Naive thymus-derived CD8-positive, alpha-beta T cell (primary cell): ENCODE results near the gene ATL2. TPM values are rescaled to one million over a fixed set of nuclear protein-coding genes. Genes with fewer than 3 reads are reported as not detected.
A peak's percentile ranks its signal among the peaks of the same experiment; 100 is the strongest.
"Not testable (repeated sequence)": the region's sequence is repeated elsewhere in the genome, so short reads cannot be mapped to it uniquely, and the experiment has no call there.

Source experiments
- ATAC-seq, 2 donors: fragments of 150-1000 bp; cut with Tn5 transposase in 1 of 2; sonication (Bioruptor Pico), chemical (Tn5 transposase) in 1 of 2; 1 replicate in 1 of 2; 2 replicates in 1 of 2; pipeline ENCODE4 v1.10.0; 2021; ENCODE audit warnings: mild to moderate bottlenecking in 2 of 2, moderate library complexity in 2 of 2
- POLR2A ChIA-PET: fragments of 350-600 bp; sonication (Branson Sonifier 250); formaldehyde crosslinking; loops from one replicate; lab custom pipeline; 2021; ENCODE audit warnings: antibody characterized with exemption; lab: Charles Lee
- DNase-seq, 10 donors: peaks; one replicate each; pipeline versions ENCODE4 v3.0.0 to v3.0.0-alpha.2; 2020 to 2022
- H3K27ac Mint-ChIP-seq, 10 donors: one replicate each; pipeline ENCODE4 v1.8.0; 2020 to 2022; ENCODE audit warnings: mild to moderate bottlenecking in 10 of 10, mixed read lengths in 10 of 10, moderate library complexity in 4 of 10, inconsistent platforms in 1 of 10
- H3K27me3 Mint-ChIP-seq, 5 donors: one replicate each; pipeline ENCODE4 v1.8.0; 2021 to 2022; ENCODE audit warnings: mixed read lengths in 5 of 5
- H3K36me3 Mint-ChIP-seq, 3 donors: one replicate each; pipeline ENCODE4 v1.8.0; 2020 to 2022; ENCODE audit warnings: mixed read lengths in 3 of 3, mild to moderate bottlenecking in 2 of 3, inconsistent platforms in 1 of 3
- H3K4me1 Mint-ChIP-seq, 4 donors: one replicate each; pipeline ENCODE4 v1.8.0; 2021 to 2022; ENCODE audit warnings: mixed read lengths in 4 of 4
- H3K4me3 Mint-ChIP-seq, 10 donors: one replicate each; pipeline ENCODE4 v1.8.0; 2020 to 2022; ENCODE audit warnings: mild to moderate bottlenecking in 10 of 10, mixed read lengths in 10 of 10, moderate library complexity in 6 of 10, inconsistent platforms in 1 of 10
- H3K9me3 Mint-ChIP-seq, 9 donors: one replicate each; pipeline ENCODE4 v1.8.0; 2020 to 2022; ENCODE audit warnings: mixed read lengths in 9 of 9, mild to moderate bottlenecking in 3 of 9, inconsistent platforms in 1 of 9, moderate library complexity in 1 of 9
- polyA plus RNA-seq, 3 donors: library from polyadenylated mRNA; unstranded; fragments of 300-500 nt; fragmentation: Illumina TruSeq; gene quantifications; one replicate each; pipeline ENCODE4 v1.2.3, GENCODE V29; 2021
- total RNA-seq, 8 experiments: library from RNA in 2 of 8; stranded (reverse) in 2 of 8; gene quantifications; one replicate each; pipeline ENCODE4 v1.2.3 and lab custom pipeline; 2021 to 2026

ATL2 gene
- total and polyA plus RNA-seq, 5 experiments from 2014 or later: 10.6 to 71.8 (median 24.2) TPM

- ATAC-seq: no peak
- H3K27me3 Mint-ChIP-seq: peaks cover 0 to 3% (median 0%) of the 10 kb centered on the region in 5 donors
- H3K9me3 Mint-ChIP-seq: no peaks in the 10 kb centered on the region
- POLR2A ChIA-PET: interaction anchor here (0.5 to 3.1 kb wide), 2 partner anchors 10 to 56 kb away, joined by 3 to 30 read pairs; partner anchors contain the start of gene ATL2
- peaks cover 9 to 23% (median 19%) of the 10 kb centered on the region in 4 donors for H3K4me1 Mint-ChIP-seq
- H3K27ac Mint-ChIP-seq: peak overlapping the region in 4 of 10 donors; percentile 25 to 88 (median 59)
- DNase-seq: no peak
- no peaks in the 10 kb centered on the region for H3K36me3 Mint-ChIP-seq
- peak overlapping the region in 1 of 10 donors; percentile 8 for H3K4me3 Mint-ChIP-seq
Measured at GRCh38 chr2:38386377-38386776, 9.3 kb upstream of the ATL2 start.

GRCh38 chr2:38384338-38384737 lies 7.3 kb upstream of the ATL2 start:
- no peak for DNase-seq
- ATAC-seq: no peak
- H3K4me1 Mint-ChIP-seq: peaks cover 16 to 35% (median 32%) of the 10 kb centered on the region in 4 donors
- no peaks in the 10 kb centered on the region for H3K9me3 Mint-ChIP-seq
- H3K4me3 Mint-ChIP-seq: no peak overlapping the region
- no peaks in the 10 kb centered on the region for H3K36me3 Mint-ChIP-seq
- H3K27ac Mint-ChIP-seq: peak overlapping the region in 2 of 10 donors; percentile 33 to 49
- H3K27me3 Mint-ChIP-seq: no peaks in the 10 kb centered on the region
- POLR2A ChIA-PET: no interaction called here

- H3K27ac Mint-ChIP-seq, H3K36me3 Mint-ChIP-seq, ATAC-seq, H3K9me3 Mint-ChIP-seq, H3K27me3 Mint-ChIP-seq, H3K4me3 Mint-ChIP-seq, POLR2A ChIA-PET, DNase-seq: not testable (repeated sequence)
- H3K4me1 Mint-ChIP-seq: peaks cover 14 to 33% (median 31%) of the 10 kb centered on the region in 4 donors
Measured at GRCh38 chr2:38383741-38384140, 6.7 kb upstream of the ATL2 start.

GRCh38 chr2:38381381-38382143 lies 4.5 kb upstream of the ATL2 start:
- Mint-ChIP-seq H3K4me1 (peaks cover 19 to 33% (median 30%) of the 10 kb centered on the region in 4 donors), H3K27me3 (no peaks in the 10 kb centered on the region), H3K9me3 (no peaks in the 10 kb centered on the region), H3K36me3 (no peaks in the 10 kb centered on the region), H3K27ac (peak overlapping the region in 4 of 10 donors; percentile 43 to 75 (median 58)), H3K4me3 (no peak overlapping the region)
- POLR2A ChIA-PET: interaction anchor here (0.6 kb wide), 1 partner anchor 776 kb away, joined by 3 read pairs; no protein-coding TSS in a partner anchor
- DNase-seq (no peak), ATAC-seq (no peak)

- H3K27ac Mint-ChIP-seq: peak overlapping the region; percentile 69 to 96 (median 83)
- ATAC-seq: peak; percentile 32 to 53
- peak overlapping the region; percentile 33 to 81 (median 66) for H3K4me3 Mint-ChIP-seq
- no peaks in the 10 kb centered on the region for H3K27me3 Mint-ChIP-seq
- H3K4me1 Mint-ChIP-seq: peaks cover 23 to 40% (median 37%) of the 10 kb centered on the region in 4 donors
- no peaks in the 10 kb centered on the region for H3K9me3 Mint-ChIP-seq
- POLR2A ChIA-PET: interaction anchor here (0.6 kb wide), 1 partner anchor 775 kb away, joined by 3 read pairs; no protein-coding TSS in a partner anchor
- no peaks in the 10 kb centered on the region for H3K36me3 Mint-ChIP-seq
- peak in 7 of 10 donors; percentile 7 to 76 (median 55) for DNase-seq
Measured at GRCh38 chr2:38380397-38381130, 3.5 kb upstream of the ATL2 start.

GRCh38 chr2:38376346-38377049 lies 575 bp downstream of the ATL2 start:
- DNase-seq (peak; percentile 24 to 68 (median 58)), ATAC-seq (peak; percentile 44 to 59)
- POLR2A ChIA-PET: interaction anchor here (1.1 to 3.6 kb wide), 7 partner anchors 10 to 1410 kb away, joined by 3 to 30 read pairs (median 6); partner anchors contain the start of genes SRSF7 and STRN
- H3K4me1 Mint-ChIP-seq: peaks cover 36 to 76% (median 71%) of the 10 kb centered on the region in 4 donors
- no peaks in the 10 kb centered on the region for H3K27me3 Mint-ChIP-seq
- peak overlapping the region; percentile 87 to 98 (median 96) for H3K27ac Mint-ChIP-seq
- peak overlapping the region; percentile 87 to 99 (median 97) for H3K4me3 Mint-ChIP-seq
- H3K9me3 Mint-ChIP-seq: no peaks in the 10 kb centered on the region
- H3K36me3 Mint-ChIP-seq: no peaks in the 10 kb centered on the region

- POLR2A ChIA-PET: interaction anchor here (0.6 to 3.6 kb wide), 8 partner anchors 9 to 1409 kb away, joined by 3 to 30 read pairs (median 5); partner anchors contain the start of genes SRSF7 and STRN
- Mint-ChIP-seq H3K4me3 (peak overlapping the region; percentile 84 to 98 (median 97)), H3K9me3 (no peaks in the 10 kb centered on the region), H3K27ac (peak overlapping the region; percentile 87 to 98 (median 94)), H3K36me3 (peaks cover 0 to 1% (median 0%) of the 10 kb centered on the region in 3 donors), H3K4me1 (peaks cover 36 to 79% (median 73%) of the 10 kb centered on the region in 4 donors), H3K27me3 (no peaks in the 10 kb centered on the region)
- peak; percentile 14 to 24 for ATAC-seq
- DNase-seq: peak in 5 of 10 donors; percentile 41 to 77 (median 56)
Measured at GRCh38 chr2:38375696-38376345, 1.3 kb downstream of the ATL2 start.

- ATAC-seq (no peak), DNase-seq (no peak)
- POLR2A ChIA-PET: interaction anchor here (2.3 to 3.6 kb wide), 2 partner anchors 59 to 376 kb away, joined by 11 to 24 read pairs; partner anchors contain the start of gene SRSF7
- H3K27ac Mint-ChIP-seq: peak overlapping the region in 4 of 10 donors; percentile 19 to 89 (median 59)
- peaks cover 28 to 74% (median 67%) of the 10 kb centered on the region in 4 donors for H3K4me1 Mint-ChIP-seq
- H3K9me3 Mint-ChIP-seq: no peaks in the 10 kb centered on the region
- no peaks in the 10 kb centered on the region for H3K27me3 Mint-ChIP-seq
- peaks cover 0 to 3% (median 1%) of the 10 kb centered on the region in 3 donors for H3K36me3 Mint-ChIP-seq
- H3K4me3 Mint-ChIP-seq: peak overlapping the region; percentile 25 to 98 (median 96)
Measured at GRCh38 chr2:38374984-38375383, 2.1 kb downstream of the ATL2 start.

GRCh38 chr2:38371235-38371634 lies 5.8 kb downstream of the ATL2 start:
- POLR2A ChIA-PET: no interaction called here
- DNase-seq (no peak), ATAC-seq (no peak)
- H3K27me3 Mint-ChIP-seq: no peaks in the 10 kb centered on the region
- peaks cover 20 to 65% (median 62%) of the 10 kb centered on the region in 4 donors for H3K4me1 Mint-ChIP-seq
- peaks cover 0 to 3% (median 1%) of the 10 kb centered on the region in 3 donors for H3K36me3 Mint-ChIP-seq
- H3K4me3 Mint-ChIP-seq: peak overlapping the region in 1 of 10 donors; percentile 14
- no peaks in the 10 kb centered on the region for H3K9me3 Mint-ChIP-seq
- H3K27ac Mint-ChIP-seq: peak overlapping the region in 1 of 10 donors; percentile 32

- Mint-ChIP-seq H3K36me3 (peaks cover 0 to 8% (median 1%) of the 10 kb centered on the region in 3 donors), H3K4me1 (peaks cover 17 to 65% (median 60%) of the 10 kb centered on the region in 4 donors), H3K27ac (no peak overlapping the region), H3K9me3 (no peaks in the 10 kb centered on the region), H3K27me3 (no peaks in the 10 kb centered on the region), H3K4me3 (peak overlapping the region in 1 of 10 donors; percentile 39)
- POLR2A ChIA-PET: no interaction called here
- DNase-seq: no peak
- ATAC-seq: peak; percentile 25 to 46
Measured at GRCh38 chr2:38370664-38371063, 6.4 kb downstream of the ATL2 start.

GRCh38 chr2:38362232-38362631 lies 14.8 kb downstream of the ATL2 start:
- Mint-ChIP-seq H3K36me3 (peaks cover 0 to 34% (median 1%) of the 10 kb centered on the region in 3 donors), H3K4me3 (no peak overlapping the region), H3K27me3 (no peaks in the 10 kb centered on the region), H3K4me1 (peaks cover 7 to 45% (median 42%) of the 10 kb centered on the region in 4 donors), H3K27ac (no peak overlapping the region), H3K9me3 (no peaks in the 10 kb centered on the region)
- POLR2A ChIA-PET: interaction anchor here (0.8 kb wide), 1 partner anchor 25 kb away, joined by 4 read pairs; no protein-coding TSS in a partner anchor
- ATAC-seq (no peak), DNase-seq (no peak)
